Kidney epithelial cell (primary cell): ENCODE data around the gene TLE6. TPM values are rescaled to one million over a fixed set of nuclear protein-coding genes. Genes with fewer than 3 reads are reported as not detected.
"Not testable (repeated sequence)": the region's sequence is repeated elsewhere in the genome, so short reads cannot be mapped to it uniquely, and the experiment has no call there.

Experiments used
- DNase-seq: peaks from one replicate; pipeline ENCODE4 v3.0.0-alpha.2; 2010; ENCODE audit warnings: low read depth
- H3K27me3 ChIP-seq: 2 replicates; pipeline ENCODE4 v1.6.0; 2011; ENCODE audit warnings: low read length; ENCODE audit not compliant: control insufficient read depth, insufficient read depth
- H3K36me3 ChIP-seq: 2 replicates; pipeline ENCODE4 v1.5.1; 2011; ENCODE audit warnings: low read length; ENCODE audit not compliant: control insufficient read depth, insufficient read depth
- H3K4me3 ChIP-seq: 2 replicates; pipeline ENCODE4 v1.5.1; 2011; ENCODE audit warnings: low read depth, mild to moderate bottlenecking, control low read depth, low read length
- CTCF ChIP-seq: IDR thresholded peaks from 2 replicates; pipeline ENCODE4 v1.5.1; 2011; ENCODE audit warnings: mild to moderate bottlenecking, moderate library complexity, low read length, control low read depth, inconsistent platforms; ENCODE audit not compliant: insufficient read depth, poor library complexity, severe bottlenecking
- total RNA-seq: library from RNA; depleted of rRNA; stranded (reverse); fragments of >200 nt; gene quantifications from 2 replicates; pipeline ENCODE4 v1.2.3, GENCODE V29; 2015

TLE6 gene
- 0.50 and 2.2 TPM in 2 replicates for total RNA-seq

GRCh38 chr19:2977001-2977745 lies at the start of gene TLE6:
Gene TLE6 (plus strand): TSS chr19:2977564. CDS start chr19:2978234, 670 bp downstream.
- no peaks in the 10 kb centered on the region for H3K36me3 ChIP-seq
- TF ChIP-seq CTCF, result no peak
- H3K4me3 ChIP-seq, result peak within 1 kb of the TSS; percentile 61
- H3K27me3 ChIP-seq, result peaks cover 12% of the 10 kb centered on the region
- DNase-seq, result peak; percentile 75

- Histone ChIP-seq H3K4me3 (no peak overlapping the region), H3K36me3 (peaks cover 8% of the 10 kb centered on the region), H3K27me3 (no peaks in the 10 kb centered on the region)
- no peak for DNase-seq
- TF ChIP-seq CTCF, result no peak
These were observed 43.9 kb upstream of the TLE6 start for GRCh38 chr19:2933490-2933910.

- H3K36me3 ChIP-seq, H3K4me3 ChIP-seq, H3K27me3 ChIP-seq, DNase-seq: not testable (repeated sequence)
These were observed 41.5 kb upstream of the TLE6 start for GRCh38 chr19:2935863-2936262.

GRCh38 chr19:2942928-2943640 lies 34.3 kb upstream of the TLE6 start:
- Histone ChIP-seq H3K36me3 (peaks cover 1% of the 10 kb centered on the region), H3K27me3 (no peaks in the 10 kb centered on the region), H3K4me3 (no peak overlapping the region)
- no peak for TF ChIP-seq CTCF
- DNase-seq, result no peak

GRCh38 chr19:2944403-2944774 lies 33.0 kb upstream of the TLE6 start:
- Histone ChIP-seq H3K36me3 (no peaks in the 10 kb centered on the region), H3K27me3 (no peaks in the 10 kb centered on the region), H3K4me3 (peak overlapping the region; percentile 64)
- TF ChIP-seq CTCF, result no peak
- DNase-seq, result no peak

GRCh38 chr19:2944775-2945574 lies 32.4 kb upstream of the TLE6 start, which contains the start of gene ZNF77:
Gene ZNF77 (minus strand): TSS chr19:2944971. CDS start chr19:2944840, 131 bp downstream.
- no peak for TF ChIP-seq CTCF
- Histone ChIP-seq H3K4me3 (peak within 1 kb of the TSS; percentile 64), H3K36me3 (no peaks in the 10 kb centered on the region), H3K27me3 (no peaks in the 10 kb centered on the region)
- peak; percentile 94 for DNase-seq
